Measurements from ENCODE around the gene NHLRC2.

DNA sequence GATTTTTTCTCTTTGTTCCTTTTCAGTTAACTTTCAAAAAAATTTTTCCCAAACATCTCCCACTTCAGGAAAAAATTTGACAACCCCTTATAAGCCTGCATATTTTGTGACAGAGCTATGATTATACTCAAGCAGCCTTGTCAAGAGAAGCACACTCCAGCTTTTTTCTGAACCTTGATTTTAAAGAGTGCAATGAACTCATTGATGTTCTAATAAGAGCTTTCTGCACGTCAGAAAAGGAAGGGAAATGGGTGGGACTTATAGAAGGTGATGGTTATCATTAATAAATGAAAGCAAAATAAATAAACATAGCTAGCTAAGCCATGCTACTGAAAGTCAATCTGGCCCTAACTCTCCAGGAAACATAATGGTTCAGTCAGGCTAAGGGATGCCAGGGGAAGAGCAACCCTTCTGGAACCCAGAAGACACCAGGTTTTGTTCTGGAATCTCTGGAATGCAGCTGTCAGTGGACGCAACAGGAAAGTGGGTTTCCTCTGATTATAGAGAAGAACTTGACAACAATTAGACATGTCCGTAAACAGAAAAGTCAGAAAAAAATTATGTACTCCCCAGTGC, 76.1 kb downstream of the NHLRC2 start:
- TF ChIP-seq MYC (IDR thresholded peaks at IDR 0.05; ENCODE audit: insufficient read depth, insufficient read length, insufficient replicate concordance, low read length, severe bottlenecking) (no peak), BRCA1 (IDR thresholded peaks at IDR 0.05; ENCODE audit: low read depth, low read length) (no peak), BMI1 (IDR thresholded peaks at IDR 0.05; ENCODE audit: borderline replicate concordance) (no peak), YY1 (IDR thresholded peaks at IDR 0.05; ENCODE audit: low read depth, low read length) (no peak)
- TF ChIP-seq, protein P1, sequence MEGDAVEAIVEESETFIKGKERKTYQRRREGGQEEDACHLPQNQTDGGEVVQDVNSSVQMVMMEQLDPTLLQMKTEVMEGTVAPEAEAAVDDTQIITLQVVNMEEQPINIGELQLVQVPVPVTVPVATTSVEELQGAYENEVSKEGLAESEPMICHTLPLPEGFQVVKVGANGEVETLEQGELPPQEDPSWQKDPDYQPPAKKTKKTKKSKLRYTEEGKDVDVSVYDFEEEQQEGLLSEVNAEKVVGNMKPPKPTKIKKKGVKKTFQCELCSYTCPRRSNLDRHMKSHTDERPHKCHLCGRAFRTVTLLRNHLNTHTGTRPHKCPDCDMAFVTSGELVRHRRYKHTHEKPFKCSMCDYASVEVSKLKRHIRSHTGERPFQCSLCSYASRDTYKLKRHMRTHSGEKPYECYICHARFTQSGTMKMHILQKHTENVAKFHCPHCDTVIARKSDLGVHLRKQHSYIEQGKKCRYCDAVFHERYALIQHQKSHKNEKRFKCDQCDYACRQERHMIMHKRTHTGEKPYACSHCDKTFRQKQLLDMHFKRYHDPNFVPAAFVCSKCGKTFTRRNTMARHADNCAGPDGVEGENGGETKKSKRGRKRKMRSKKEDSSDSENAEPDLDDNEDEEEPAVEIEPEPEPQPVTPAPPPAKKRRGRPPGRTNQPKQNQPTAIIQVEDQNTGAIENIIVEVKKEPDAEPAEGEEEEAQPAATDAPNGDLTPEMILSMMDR (IDR thresholded peaks at IDR 0.05 in 2 of 3, conservative IDR thresholded peaks at IDR 0.05 in 1 of 3; ENCODE audit: control insufficient read depth in 2 of 3, extremely low read depth in 1 of 3, insufficient read depth in 1 of 3, low read depth in 3 of 3, low read length in 3 of 3), result no peak
